ENCODE results near the gene MYO3B.

The MYO3B gene

GRCh38 chr2:170500770-170501169 is 322.8 kb downstream of the MYO3B start:
- TF ChIP-seq ARNT (IDR thresholded peaks at IDR 0.05) (no peak), ZNF384 (IDR thresholded peaks at IDR 0.05) (no peak), TARDBP (IDR thresholded peaks at IDR 0.05) (no peak), CTBP1 (IDR thresholded peaks at IDR 0.05; ENCODE audit: borderline replicate concordance) (no peak), BHLHE40 (IDR thresholded peaks at IDR 0.05; ENCODE audit: borderline replicate concordance) (no peak), LEF1 (IDR thresholded peaks at IDR 0.05; ENCODE audit: borderline replicate concordance) (no peak), FOXM1 (IDR thresholded peaks at IDR 0.05; ENCODE audit: borderline replicate concordance) (no peak), HDGF (IDR thresholded peaks at IDR 0.05; ENCODE audit: borderline replicate concordance) (no peak), L3MBTL2 (conservative IDR thresholded peaks at IDR 0.05) (no peak), SP1 (IDR thresholded peaks at IDR 0.05) (no peak), FOXK2 (IDR thresholded peaks at IDR 0.05) (no peak)
- DNase-seq (ENCODE audit: extremely low spot score) = no peak
- ChIA-PET CTCF (no interaction called here), POLR2A (no interaction called here)

- POLR2A ChIA-PET = no interaction called here
- CTCF ChIA-PET = no interaction called here
- no peak for DNase-seq (ENCODE audit: extremely low spot score)
Observed at GRCh38 chr2:170501421-170502043, 323.6 kb downstream of the MYO3B start.

GRCh38 chr2:170502361-170503130 is 324.6 kb downstream of the MYO3B start:
- ChIA-PET CTCF (no interaction called here), POLR2A (interaction anchor here (1.2 kb wide), 1 partner anchor 27 kb away, joined by 3 read pairs; no protein-coding TSS in a partner anchor)
- TF ChIP-seq TARDBP (IDR thresholded peaks at IDR 0.05) (no peak), ARNT (IDR thresholded peaks at IDR 0.05) (no peak), FOXA1 (IDR thresholded peaks at IDR 0.05) (no peak), CTBP1 (IDR thresholded peaks at IDR 0.05; ENCODE audit: borderline replicate concordance) (no peak), LEF1 (IDR thresholded peaks at IDR 0.05; ENCODE audit: borderline replicate concordance) (no peak), NFRKB (IDR thresholded peaks at IDR 0.05) (no peak), FOXK2 (IDR thresholded peaks at IDR 0.05) (no peak), FOXM1 (IDR thresholded peaks at IDR 0.05; ENCODE audit: borderline replicate concordance) (no peak), SUZ12 (IDR thresholded peaks at IDR 0.05) (no peak), SP1 (IDR thresholded peaks at IDR 0.05) (no peak)
- DNase-seq (ENCODE audit: extremely low spot score) = no peak

More at GRCh38 chr2:170501421-170502043, 323.6 kb downstream of the MYO3B start:
- no peak for TF ChIP-seq SP1 (IDR thresholded peaks at IDR 0.05)

GRCh38 chr2:170503563-170503962 is 325.6 kb downstream of the MYO3B start:
- TF ChIP-seq NFRKB (IDR thresholded peaks at IDR 0.05) (no peak), FOXK2 (IDR thresholded peaks at IDR 0.05) (no peak), HDGF (IDR thresholded peaks at IDR 0.05; ENCODE audit: borderline replicate concordance) (no peak), FOXM1 (IDR thresholded peaks at IDR 0.05; ENCODE audit: borderline replicate concordance) (no peak), FOXA1 (IDR thresholded peaks at IDR 0.05) (no peak), PKNOX1 (IDR thresholded peaks at IDR 0.05) (no peak), BHLHE40 (IDR thresholded peaks at IDR 0.05; ENCODE audit: borderline replicate concordance) (no peak), L3MBTL2 (conservative IDR thresholded peaks at IDR 0.05) (no peak), CTBP1 (IDR thresholded peaks at IDR 0.05; ENCODE audit: borderline replicate concordance) (no peak), SP1 (IDR thresholded peaks at IDR 0.05) (no peak), LEF1 (IDR thresholded peaks at IDR 0.05; ENCODE audit: borderline replicate concordance) (no peak), SUZ12 (IDR thresholded peaks at IDR 0.05) (no peak), ARNT (IDR thresholded peaks at IDR 0.05) (no peak), TARDBP (IDR thresholded peaks at IDR 0.05) (no peak), ZNF384 (IDR thresholded peaks at IDR 0.05) (no peak), ELF4 (IDR thresholded peaks at IDR 0.05) (no peak)
- no peak for DNase-seq (ENCODE audit: extremely low spot score)
- POLR2A ChIA-PET = no interaction called here
- CTCF ChIA-PET = no interaction called here

- CTCF ChIA-PET = no interaction called here
- TF ChIP-seq L3MBTL2 (conservative IDR thresholded peaks at IDR 0.05) (no peak), ELF4 (IDR thresholded peaks at IDR 0.05) (no peak), NFRKB (IDR thresholded peaks at IDR 0.05) (no peak), FOXM1 (IDR thresholded peaks at IDR 0.05; ENCODE audit: borderline replicate concordance) (no peak), ZNF384 (IDR thresholded peaks at IDR 0.05) (no peak), ARNT (IDR thresholded peaks at IDR 0.05) (no peak), CTBP1 (IDR thresholded peaks at IDR 0.05; ENCODE audit: borderline replicate concordance) (no peak), PKNOX1 (IDR thresholded peaks at IDR 0.05) (no peak), SP1 (IDR thresholded peaks at IDR 0.05) (no peak)
- POLR2A ChIA-PET = no interaction called here
- no peak for DNase-seq (ENCODE audit: extremely low spot score)
Observed at GRCh38 chr2:170503971-170504809, 326.2 kb downstream of the MYO3B start.

- TF ChIP-seq ELF4 (IDR thresholded peaks at IDR 0.05) (no peak), L3MBTL2 (conservative IDR thresholded peaks at IDR 0.05) (no peak), BHLHE40 (IDR thresholded peaks at IDR 0.05; ENCODE audit: borderline replicate concordance) (no peak), CTBP1 (IDR thresholded peaks at IDR 0.05; ENCODE audit: borderline replicate concordance) (no peak), SUZ12 (IDR thresholded peaks at IDR 0.05) (no peak), FOXA1 (IDR thresholded peaks at IDR 0.05) (no peak), FOXK2 (IDR thresholded peaks at IDR 0.05) (no peak), PKNOX1 (IDR thresholded peaks at IDR 0.05) (no peak), ZNF384 (IDR thresholded peaks at IDR 0.05) (no peak)
- no peak for DNase-seq (ENCODE audit: extremely low spot score)
- ChIA-PET CTCF (no interaction called here), POLR2A (no interaction called here)
Observed at GRCh38 chr2:170504810-170505145, 326.8 kb downstream of the MYO3B start.
